Adipose tissue (tissue), 3 donors: ENCODE measurements around the gene MYO5A. TPM values are rescaled to one million over a fixed set of nuclear protein-coding genes. Genes with fewer than 3 reads are reported as not detected.
"Not testable (repeated sequence)": the region's sequence is repeated elsewhere in the genome, so short reads cannot be mapped to it uniquely, and the experiment has no call there.

Experiments used
- H3K27ac ChIP-seq: one replicate; pipeline ENCODE4 v1.5.1; 2013; ENCODE audit warnings: low read depth, low read length
- WGBS, 3 donors: extraction: QIAGEN DNeasy Blood & Tissue Kit; methylation state at CpG; one replicate each; pipeline ENCODE4 v1.1.7; 2013; 5-methylcytosine and 5-hydroxymethylcytosine counted together
- polyA plus RNA-seq, 3 donors: library from polyadenylated mRNA; stranded (reverse); fragments of 200-250 nt; gene quantifications; one replicate each; pipeline ENCODE4 v1.2.3, GENCODE V29; 2013
- donor health status: healthy with polysubstance abuse.
- donor health status: Bipolar disorder and iron deficiency.
- donor health status: healthy.

Gene MYO5A
- polyA plus RNA-seq, 3 donors, result 3.0 to 10.1 (median 9.1) TPM

DNA sequence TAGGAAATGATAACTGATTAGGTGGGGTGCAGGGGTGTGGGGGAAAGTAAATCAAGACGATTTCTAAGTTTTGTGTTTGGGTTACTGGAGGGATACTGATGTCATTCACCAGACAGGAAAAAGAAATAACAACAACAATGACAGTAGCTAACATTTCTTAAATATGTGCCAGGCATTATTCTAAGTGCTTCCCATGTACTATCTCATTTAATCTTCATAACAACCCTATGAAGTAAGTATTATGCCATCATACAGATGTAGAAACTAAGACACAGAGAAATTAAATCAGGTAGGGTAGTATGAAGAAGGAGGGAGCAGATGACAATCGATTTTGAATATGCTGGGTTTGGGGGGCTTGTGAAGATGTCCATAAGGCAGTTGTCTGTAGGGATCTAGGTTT lies 13.3 kb downstream of the MYO5A start:
- no peak overlapping the region for H3K27ac ChIP-seq
- WGBS, 3 donors, result 84 to 90% (median 85%) methylated on average over 2 of the region's 2 CpGs

GRCh38 chr15:52514482-52514881 lies 14.2 kb downstream of the MYO5A start:
- H3K27ac ChIP-seq, result no peak overlapping the region
- 95 to 100% (median 98%) methylated on average over 1 of the region's 1 CpG for WGBS, 3 donors

DNA sequence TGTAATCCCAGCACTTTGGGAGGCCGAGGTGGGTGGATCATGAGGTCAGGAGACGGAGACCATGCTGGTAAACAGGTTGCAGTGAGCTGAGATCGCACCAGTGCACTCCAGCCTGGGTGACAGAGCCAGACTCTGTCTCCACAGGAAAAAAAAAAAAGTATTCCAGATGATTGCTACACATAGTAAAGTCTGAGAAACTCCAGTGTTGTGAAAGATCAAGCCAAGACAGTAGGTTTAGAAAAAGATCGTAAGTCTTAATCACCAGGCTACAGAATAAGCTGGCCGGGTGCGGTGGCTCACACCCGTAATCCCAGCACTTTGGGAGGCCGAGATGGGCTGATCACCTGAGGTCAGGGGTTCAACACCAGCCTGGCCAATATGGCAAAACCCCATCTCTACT lies 15.8 kb downstream of the MYO5A start:
- 77 to 94% (median 80%) methylated on average over 8 of the region's 8 CpGs for WGBS, 3 donors
- not testable (repeated sequence) for H3K27ac ChIP-seq

DNA sequence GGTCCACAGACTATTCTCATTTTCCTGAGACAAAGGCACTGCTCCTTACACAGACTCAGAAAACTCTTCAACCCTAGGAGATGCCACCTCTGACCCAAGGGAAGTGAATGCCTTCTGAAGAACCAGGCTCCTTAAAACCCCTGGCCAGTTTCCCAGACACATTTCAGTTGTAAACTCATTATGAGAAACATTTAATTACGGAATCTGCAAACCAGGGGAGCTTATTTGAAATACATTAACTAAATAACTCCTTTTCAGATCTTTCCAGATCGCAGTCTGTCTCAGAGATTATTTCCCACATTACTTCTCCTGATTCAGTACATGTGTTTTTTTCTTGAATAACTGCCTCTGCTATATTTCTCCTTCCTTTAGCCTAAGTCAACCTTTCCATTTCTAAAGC lies 17.6 kb downstream of the MYO5A start:
- WGBS, 3 donors, result 79 to 82% (median 79%) methylated on average over 2 of the region's 2 CpGs
- no peak overlapping the region for H3K27ac ChIP-seq

DNA sequence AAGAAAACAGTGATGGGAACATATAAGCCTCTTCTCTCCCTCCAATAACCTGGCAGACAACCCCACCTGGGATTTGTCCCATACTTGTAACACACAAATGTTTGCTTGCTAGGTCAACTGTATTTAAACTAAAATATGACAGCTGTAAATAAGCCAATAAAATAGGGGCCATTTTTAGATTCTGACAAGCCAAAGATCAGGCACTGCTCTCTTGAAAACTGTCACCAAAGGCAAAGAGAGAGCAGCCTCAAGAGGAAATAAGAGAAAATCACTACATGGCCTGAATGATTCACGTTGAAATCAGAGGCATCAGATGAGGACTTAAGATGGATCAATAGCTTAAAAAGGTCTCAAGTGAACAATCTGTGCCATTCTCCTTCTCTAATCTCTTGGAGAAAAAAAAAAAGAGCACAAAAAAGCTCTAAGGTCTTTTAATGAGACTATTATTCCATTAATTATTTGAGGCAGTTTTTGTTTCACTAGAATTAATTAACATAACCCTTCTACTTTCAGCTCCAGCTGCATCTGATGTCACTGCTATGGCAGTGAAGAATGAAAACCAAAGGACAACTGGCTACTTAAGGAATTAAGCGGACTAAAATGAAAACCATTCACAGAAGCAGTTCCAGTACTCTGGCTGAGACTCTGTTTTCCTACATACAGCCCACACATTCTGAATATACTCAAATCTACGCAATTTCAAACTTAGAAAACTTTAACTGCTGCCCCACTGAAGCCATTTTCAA lies 19.0 kb downstream of the MYO5A start:
- no peak overlapping the region for H3K27ac ChIP-seq
- 76 to 84% (median 80%) methylated on average over 3 of the region's 3 CpGs for whole genome bisulfite sequencing, 3 donors

DNA sequence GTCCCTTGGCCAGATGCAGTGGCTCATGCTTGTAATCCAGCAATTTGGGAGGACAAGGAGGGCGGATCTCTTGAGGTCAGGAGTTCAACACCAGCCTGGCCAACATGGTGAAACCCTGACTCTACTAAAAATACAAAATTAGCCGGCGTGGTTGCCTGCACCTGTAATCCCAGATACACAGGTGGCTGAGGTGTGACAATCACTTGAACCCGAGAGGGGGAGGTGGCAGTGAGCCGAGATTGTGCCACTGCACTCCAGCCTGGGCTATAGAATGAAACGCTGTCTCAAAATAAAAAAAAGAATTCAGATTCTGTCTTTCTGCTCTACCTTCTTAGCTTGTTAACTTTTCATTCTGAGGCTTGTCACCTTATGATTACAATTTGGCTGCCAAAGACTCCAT lies 22.1 kb downstream of the MYO5A start:
- 76 to 88% (median 76%) methylated on average over 6 of the region's 6 CpGs for WGBS, 3 donors
- no peak overlapping the region for H3K27ac ChIP-seq

- WGBS, 3 donors, result 76 to 96% (median 82%) methylated on average over 6 of the region's 6 CpGs
- H3K27ac ChIP-seq, result no peak overlapping the region
Measured at GRCh38 chr15:52505151-52505550, 23.5 kb downstream of the MYO5A start.

DNA sequence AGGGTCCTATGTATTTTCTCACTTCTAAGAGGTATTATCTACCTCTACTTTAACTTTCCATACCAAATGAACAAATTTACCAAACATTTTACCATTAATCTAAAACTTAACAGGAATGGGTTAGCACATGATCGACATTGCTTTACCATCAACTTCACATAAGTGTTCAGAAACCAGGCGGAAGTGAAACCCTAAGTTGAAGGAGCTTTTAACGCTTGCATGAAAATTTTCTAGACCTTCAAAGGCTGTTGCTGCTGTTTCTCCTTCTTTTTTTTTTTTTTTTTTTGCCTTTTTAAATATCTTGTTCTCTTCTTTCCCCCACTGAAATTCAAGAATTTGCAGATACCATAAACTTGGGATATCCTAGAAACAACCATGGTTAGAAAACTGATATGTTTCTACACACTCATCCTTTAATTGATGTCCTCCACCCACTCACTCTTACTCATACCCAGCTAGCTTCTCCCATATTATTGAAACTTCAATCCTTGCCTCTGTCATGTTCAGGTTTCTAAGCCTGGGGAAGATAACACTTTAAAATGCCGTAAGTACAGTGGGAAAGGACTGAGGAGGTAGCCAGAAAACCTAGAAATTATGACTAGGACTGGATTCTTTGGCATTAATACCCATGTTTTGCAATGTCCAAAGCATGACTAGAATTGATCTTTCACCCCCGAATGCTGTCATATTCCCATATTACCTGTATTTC lies 24.7 kb downstream of the MYO5A start:
- no peak overlapping the region for H3K27ac ChIP-seq
- WGBS, 3 donors, result 80 to 92% (median 85%) methylated on average over 5 of the region's 5 CpGs

- H3K27ac ChIP-seq, result no peak overlapping the region
- WGBS, 3 donors, result 77 to 92% (median 88%) methylated on average over 1 of the region's 1 CpG
Measured at GRCh38 chr15:52502608-52503007, 26.1 kb downstream of the MYO5A start.

DNA sequence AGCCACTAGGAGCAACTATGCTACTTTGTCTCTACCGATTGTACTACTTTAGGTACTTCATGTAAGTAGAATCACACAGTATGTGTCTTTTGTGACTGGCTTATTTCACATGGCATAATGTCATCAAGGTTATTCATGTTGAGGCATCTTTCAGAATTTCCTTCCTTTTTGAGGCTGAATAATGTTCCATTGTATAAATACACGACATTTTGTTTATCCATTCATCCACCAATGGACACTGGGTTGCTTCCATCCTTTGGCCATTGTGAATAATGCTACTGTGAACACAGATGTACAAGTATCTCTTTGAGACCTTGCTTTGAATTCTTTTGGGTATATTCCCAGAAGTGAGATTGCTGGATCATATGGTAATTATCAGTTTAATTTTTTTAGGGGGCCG lies 29.2 kb downstream of the MYO5A start:
- H3K27ac ChIP-seq, result no peak overlapping the region
- 85 to 92% (median 88%) methylated on average over 3 of the region's 3 CpGs for WGBS, 3 donors

DNA sequence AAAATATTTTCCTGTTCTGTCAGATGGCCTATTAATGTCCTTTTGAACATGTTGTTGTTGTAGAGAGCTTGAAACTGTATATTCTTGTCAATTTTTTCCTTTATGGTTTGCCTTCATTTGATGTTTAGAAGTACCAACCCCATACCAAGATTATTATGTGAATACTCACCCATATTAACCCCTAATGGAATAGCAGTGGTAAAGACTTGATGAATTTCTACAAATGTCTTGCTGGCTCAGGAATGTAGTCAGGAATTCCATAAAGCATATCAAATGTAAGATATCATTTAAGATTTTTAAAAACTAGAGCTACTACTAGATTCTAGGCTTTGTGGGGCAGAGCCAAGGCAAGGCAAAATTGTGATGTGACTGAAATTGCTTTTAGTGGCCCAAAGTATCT lies 30.0 kb downstream of the MYO5A start:
- H3K27ac ChIP-seq, result no peak overlapping the region

DNA sequence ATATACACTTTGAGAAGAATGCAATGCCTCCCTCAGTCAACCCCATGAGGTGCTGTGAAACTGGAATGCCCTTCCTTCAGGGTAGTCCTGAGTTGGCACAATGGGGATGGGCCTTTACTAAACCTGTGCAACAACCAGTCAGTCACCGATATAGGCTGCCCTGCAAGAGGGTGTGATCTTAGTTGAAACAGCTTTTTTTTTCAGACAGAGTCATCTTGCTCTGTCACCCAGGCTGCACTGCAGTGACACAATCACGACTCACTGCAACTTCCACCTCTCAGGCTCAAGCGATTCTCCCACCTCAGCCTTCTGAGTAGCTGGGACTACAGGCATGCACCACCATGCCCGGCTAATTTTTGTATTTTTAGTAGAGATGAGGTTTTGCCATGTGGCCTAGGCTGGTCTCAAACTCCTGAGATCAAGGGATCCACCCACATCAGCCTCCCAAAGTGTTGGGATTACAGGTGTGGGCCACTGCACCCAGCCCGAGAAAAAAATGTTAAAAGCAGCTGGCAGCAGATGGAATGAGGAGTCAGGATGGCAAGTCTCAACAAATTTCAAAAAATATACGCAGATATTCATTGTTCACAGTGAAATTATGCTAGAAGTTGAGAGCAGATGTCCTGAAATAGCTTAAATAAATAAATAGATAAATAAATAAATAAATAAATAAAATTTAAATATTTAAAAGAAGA lies 31.8 kb downstream of the MYO5A start:
- no peak overlapping the region for H3K27ac ChIP-seq
- WGBS, 3 donors, result 79 to 93% (median 81%) methylated on average over 6 of the region's 6 CpGs

DNA sequence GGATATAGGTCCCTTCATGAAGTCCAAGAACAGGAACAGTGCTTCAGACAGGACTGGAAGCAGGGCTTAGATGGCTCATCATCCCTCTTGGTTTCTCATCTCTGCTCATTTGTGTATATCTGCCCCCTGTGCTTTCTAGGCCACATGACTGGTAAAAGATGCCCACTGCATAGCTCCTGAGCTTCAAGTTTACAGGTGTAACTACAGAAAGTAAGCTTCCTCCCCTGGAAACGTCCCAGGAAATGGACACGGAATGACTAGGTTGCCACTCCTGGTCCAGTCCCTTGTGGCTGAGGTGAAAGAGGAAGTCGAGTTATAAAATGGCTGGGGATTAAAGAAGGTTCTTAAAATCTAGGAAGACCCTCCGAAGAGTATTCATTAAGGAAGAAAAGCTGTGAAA lies 32.5 kb downstream of the MYO5A start:
- no peak overlapping the region for H3K27ac ChIP-seq
- WGBS, 3 donors, result 45 to 64% (median 54%) methylated on average over 4 of the region's 4 CpGs

DNA sequence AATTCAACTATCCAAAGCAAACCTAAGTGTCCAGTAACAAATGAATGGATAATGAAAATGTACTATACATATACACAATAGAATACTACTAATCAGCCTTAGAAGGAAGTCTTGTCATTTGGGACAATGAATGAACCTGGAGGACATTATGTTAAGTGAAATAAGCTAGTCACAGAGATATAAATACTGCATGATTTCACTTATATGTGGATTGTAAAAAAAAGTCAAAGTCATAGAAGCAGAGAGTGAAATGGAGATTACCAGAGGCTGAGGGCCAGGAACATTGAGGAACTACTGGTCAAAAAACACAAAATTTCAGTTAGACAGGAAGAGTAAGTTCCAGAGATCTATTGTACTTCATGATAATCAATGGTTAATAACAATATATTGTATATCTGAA lies 33.6 kb downstream of the MYO5A start:
- no peak overlapping the region for H3K27ac ChIP-seq

DNA sequence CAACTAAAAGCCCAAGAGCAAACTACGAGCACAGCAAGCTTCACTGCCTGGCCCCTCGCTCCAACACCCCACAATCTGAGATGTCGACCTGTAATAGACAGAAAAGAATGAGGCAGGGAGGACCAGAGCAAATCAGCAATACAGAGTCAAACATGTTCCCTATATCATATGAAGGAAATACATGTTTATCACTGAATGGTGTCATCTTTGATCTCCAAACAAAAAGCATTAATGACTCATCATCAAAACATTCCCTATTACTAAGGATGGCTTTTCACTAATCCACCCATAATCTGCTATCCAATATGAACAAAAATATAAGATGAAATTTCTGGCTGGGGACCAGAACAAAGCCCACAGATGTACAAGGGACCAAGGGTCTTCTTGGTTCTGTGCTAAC lies 34.7 kb downstream of the MYO5A start:
- 94 to 95% (median 95%) methylated on average over 3 of the region's 3 CpGs for WGBS, 3 donors
- H3K27ac ChIP-seq, result no peak overlapping the region

DNA sequence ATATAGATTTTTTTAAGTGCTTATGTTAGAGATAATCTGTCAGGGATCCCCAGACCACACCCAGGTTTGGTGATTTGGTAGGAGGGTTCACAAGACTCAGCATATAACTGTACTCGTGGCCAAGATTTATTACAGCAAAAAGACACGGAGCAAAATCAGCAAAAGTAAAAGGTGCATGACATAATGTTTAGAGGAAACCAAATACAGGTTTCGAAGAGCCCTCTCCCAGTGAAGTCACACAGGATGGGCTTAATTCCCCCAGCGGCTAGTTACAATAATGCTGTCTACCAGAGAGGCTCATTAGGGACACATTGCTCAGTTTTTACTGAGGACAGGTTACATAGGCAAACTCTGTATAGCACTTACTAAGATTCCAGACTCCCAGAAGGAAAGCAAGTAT lies 36.5 kb downstream of the MYO5A start:
- H3K27ac ChIP-seq, result no peak overlapping the region
- WGBS, 3 donors, result 77 to 90% (median 77%) methylated on average over 4 of the region's 4 CpGs

DNA sequence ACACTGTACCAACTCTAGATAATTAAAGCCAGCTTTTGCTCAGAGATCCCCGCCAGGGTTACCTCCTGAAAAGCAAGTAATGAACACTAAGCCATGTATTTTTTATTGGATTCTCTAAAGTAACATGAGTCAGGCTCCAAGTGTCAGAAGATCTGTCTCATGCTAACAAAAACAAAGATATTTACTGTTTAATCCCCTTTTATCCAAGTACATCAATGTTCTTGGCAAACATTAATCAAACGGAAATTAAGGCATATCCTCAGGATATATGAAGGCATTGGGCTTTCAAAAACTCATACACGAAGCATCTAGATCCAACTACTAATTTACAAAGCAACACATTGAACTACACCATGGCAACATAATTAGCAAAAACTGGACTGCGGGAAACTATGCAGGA lies 37.2 kb downstream of the MYO5A start:
- no peak overlapping the region for H3K27ac ChIP-seq
- WGBS, 3 donors, result 67 to 85% (median 77%) methylated on average over 4 of the region's 4 CpGs

- H3K27ac ChIP-seq, result not testable (repeated sequence)
- WGBS, 3 donors, result 93 to 100% (median 97%) methylated on average over 4 of the region's 4 CpGs
Measured at GRCh38 chr15:52489430-52489829, 39.2 kb downstream of the MYO5A start.

DNA sequence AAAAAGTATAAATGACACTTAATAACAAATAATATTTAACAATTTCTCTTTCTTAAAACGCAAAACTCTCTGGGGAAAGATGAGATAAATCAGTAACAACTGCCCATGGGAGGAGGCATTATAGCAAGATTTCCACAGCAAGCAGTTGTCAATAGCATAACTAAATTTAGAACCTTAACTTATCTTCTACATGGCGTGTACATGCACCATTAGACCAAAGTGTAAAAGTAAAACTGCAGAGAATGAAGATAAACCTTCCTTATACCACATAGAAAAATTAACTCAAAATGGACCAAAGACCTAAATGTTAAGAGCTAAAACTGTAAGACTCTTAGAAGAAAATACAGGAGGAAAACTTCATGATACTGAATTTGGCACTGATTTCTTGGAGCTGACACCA lies 39.9 kb downstream of the MYO5A start:
- no peak overlapping the region for H3K27ac ChIP-seq
- WGBS, 3 donors, result 49 to 60% (median 56%) methylated on average over 2 of the region's 2 CpGs
